D721Med (cell line): ENCODE data around the gene PLXNA4.

Source experiments
- DNase-seq: peaks from one replicate; pipeline ENCODE4 v3.0.0; 2011; ENCODE audit warnings: low spot score; ENCODE audit not compliant: insufficient read length
- FAIRE-seq: peaks from 2 replicates; lab custom pipeline; 2011; peaks lifted over from hg19 to GRCh38; lab: Jason Lieb, UNC
- CTCF ChIP-seq: IDR thresholded peaks from 2 replicates; pipeline ENCODE4 v1.5.1; 2012; ENCODE audit warnings: mild to moderate bottlenecking, control low read depth; ENCODE audit not compliant: insufficient read depth; ENCODE audit errors: missing control alignments

Gene PLXNA4

GRCh38 chr7:132355048-132355447 is 221.2 kb downstream of the PLXNA4 start:
- TF ChIP-seq CTCF = no peak
- FAIRE-seq = no peak
- DNase-seq = no peak

- FAIRE-seq = no peak
- TF ChIP-seq CTCF = no peak
Observed at GRCh38 chr7:132354527-132354926, 221.7 kb downstream of the PLXNA4 start.

GRCh38 chr7:132353936-132354335 is 222.3 kb downstream of the PLXNA4 start:
- no peak for FAIRE-seq
- no peak for TF ChIP-seq CTCF

More at GRCh38 chr7:132354527-132354926, 221.7 kb downstream of the PLXNA4 start:
- no peak for DNase-seq

GRCh38 chr7:132352800-132353199 is 223.5 kb downstream of the PLXNA4 start:
- FAIRE-seq (no peak), DNase-seq (no peak)
- TF ChIP-seq CTCF = no peak

More at GRCh38 chr7:132353936-132354335, 222.3 kb downstream of the PLXNA4 start:
- DNase-seq = no peak

GRCh38 chr7:132351954-132352499 is 224.2 kb downstream of the PLXNA4 start:
- DNase-seq (no peak), FAIRE-seq (no peak)
- TF ChIP-seq CTCF = no peak

GRCh38 chr7:132350741-132351140 is 225.5 kb downstream of the PLXNA4 start:
- no peak for FAIRE-seq
- no peak for TF ChIP-seq CTCF
- DNase-seq = no peak

GRCh38 chr7:132349075-132349474 is 227.2 kb downstream of the PLXNA4 start:
- DNase-seq (no peak), FAIRE-seq (no peak)
- TF ChIP-seq CTCF = no peak
